Measurements from ENCODE around the gene KDM4B. TPM values are rescaled to one million over a fixed set of nuclear protein-coding genes. Genes with fewer than 3 reads are reported as not detected.
A peak's percentile ranks its signal among the peaks of the same experiment; 100 is the strongest.

KDM4B gene
- total RNA-seq, 2 donors from 2014 or later, result 31.0 to 31.4 TPM

DNA sequence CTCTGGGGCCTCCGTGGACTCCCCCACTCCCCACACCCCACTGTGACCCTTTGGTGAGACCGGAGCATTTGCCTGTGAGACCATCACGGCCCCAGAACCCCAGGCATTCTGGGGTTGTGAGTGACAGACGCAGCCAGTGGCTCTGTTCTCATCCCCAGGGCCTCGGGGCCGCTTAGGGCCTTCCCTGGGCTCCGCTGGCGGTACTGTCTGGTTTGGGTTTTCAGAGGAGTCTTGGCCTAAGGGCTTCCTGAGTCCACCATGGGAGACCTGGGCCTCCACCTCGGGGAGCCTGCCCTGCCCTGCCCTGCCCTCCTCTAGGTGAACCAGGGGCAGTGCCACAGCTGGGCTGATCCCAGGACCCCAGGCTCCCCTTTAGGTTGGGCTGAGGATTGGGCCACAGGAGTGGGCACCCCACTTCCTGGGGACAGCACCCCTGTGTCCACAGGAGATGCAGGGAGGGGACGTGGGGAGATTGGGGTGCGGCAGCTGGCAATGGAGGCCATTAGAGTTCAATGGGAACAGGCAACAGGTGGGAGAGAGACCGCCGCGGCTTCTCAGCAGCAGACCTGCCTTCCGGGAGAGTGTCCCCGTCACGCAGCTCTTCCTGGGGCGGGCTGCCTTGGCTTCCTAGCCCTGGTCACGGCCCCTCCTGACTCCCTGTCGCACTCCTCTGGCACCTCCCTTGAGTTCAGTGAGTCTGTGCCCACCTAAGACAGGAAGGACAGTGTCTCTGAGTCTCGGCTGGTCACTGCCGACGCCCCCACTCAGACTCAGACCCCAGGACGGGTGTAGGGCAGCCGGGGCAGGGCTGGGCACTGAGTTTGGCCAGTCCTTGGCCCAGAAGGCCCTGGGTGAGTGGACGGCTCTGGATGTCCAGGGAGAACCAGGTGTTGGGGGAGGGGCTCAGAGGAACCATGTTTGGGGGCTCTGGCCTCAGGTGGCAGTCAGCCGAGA, 164.1 kb downstream of the KDM4B start:
- intact Hi-C loops (cut with DNase I), result no loop called here
- no peak for DNase-seq (ENCODE audit: low spot score)

DNA sequence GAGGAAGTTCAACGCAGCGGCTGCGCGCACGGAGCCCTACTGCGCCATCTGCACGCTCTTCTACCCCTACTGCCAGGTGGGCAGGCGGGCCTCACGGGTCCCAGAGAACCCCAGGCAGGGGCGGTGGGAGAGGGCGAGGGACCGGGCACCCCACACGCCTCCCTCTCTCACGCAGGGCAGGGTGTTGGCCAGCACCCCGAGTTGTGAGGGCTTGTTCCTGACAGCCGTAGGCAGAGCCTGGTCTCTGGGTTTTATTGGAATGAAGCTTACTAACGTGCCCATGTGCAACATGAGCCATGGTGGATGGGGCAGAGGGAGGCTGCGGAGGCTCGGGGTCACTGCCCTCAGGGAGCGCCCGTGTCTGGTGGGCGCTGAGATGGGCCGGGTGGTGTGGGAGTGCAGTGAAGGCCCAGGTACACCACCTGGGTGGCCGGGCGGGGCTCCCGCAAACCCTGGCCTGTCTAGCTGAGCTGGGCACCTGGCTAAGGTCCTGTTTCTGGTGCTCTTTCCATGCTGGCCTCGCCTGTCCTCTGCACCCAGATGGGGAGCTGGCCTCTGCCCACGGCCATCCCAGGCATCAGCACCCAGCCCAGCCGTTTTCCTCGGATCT, 165.2 kb downstream of the KDM4B start:
- no peak for DNase-seq (ENCODE audit: low spot score)
- intact Hi-C loops (cut with DNase I), result no loop called here

DNA sequence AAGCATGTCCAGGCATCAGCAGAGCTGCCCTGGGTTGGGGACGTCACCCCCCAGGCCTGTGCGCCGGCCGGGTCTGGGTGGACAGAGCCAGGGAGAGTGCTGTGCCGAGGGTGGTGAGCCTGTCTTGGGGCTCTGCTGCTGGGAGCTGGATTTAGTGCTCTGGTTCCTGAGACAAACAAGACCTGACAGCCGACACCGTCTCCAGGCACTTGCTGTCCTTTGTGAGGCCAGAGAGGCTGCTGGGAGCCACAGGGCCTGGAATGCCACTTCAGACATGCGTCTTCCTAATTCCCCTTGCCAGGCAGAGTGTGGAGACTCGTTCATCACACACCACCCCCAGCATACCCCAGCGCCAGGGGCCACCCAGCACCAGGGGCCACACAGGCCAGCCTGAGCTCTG, 165.8 kb downstream of the KDM4B start:
- intact Hi-C loops (cut with DNase I), result no loop called here
- no peak for DNase-seq (ENCODE audit: low spot score)

DNA sequence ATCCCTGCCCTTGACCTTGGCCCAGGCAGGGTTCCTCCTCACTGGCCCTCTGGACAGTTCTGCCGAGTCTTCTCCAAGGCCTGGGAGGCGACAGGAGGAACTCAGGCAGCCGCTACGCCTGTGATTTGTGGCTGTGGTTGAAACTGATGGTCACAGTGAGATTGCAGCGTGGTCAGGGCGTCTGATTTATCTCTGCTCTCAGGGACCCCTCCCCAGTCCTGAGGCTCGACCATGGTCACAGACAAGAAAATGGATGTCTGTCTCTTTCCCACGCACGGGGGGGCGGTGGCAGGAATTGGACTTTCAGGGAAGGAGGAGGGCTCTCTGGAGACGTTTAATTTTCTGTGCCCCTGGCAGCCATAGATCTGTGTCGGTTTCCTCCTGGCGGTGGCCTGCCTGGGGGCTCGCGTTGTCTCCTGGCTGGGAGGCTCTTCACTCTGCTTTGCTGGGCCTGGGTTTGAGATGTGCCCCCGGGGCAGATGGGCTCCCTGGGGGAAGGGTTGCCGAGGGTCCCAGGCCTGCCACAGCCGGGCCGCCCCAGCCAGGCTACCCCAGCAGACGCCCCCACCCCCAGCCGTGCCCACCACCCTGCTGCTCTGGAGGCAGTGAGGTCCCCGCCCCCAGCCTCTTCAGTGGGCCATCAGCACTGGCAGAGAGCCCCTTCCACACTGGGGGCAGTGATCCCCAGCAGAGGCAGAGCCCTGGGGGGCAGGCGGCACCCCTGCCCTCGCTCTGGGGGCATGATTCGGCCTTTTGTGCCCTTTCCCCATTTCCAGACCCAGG, 167.4 kb downstream of the KDM4B start:
- no peak for DNase-seq (ENCODE audit: low spot score)
- intact Hi-C loops (cut with DNase I), result no loop called here

DNA sequence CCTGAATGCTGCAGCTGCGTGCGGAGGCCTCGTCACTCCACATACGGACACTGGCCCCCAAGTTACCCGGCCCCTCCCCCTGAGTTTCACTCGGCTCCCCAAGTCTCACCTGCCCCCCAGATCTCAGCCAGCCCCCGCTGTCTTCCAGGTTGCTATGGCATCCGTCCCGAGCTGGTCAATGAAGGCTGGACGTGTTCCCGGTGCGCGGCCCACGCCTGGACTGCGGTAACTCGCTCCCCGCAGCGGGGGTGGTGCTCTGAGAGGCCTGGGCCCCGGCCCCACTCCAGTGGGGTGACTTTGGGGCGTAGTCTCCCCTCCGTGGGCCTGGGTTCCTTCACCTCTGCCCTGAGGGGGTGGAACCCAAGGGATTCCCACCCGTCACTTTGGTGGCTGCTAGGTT, 168.2 kb downstream of the KDM4B start:
- intact Hi-C loops (cut with DNase I), result no loop called here

DNA sequence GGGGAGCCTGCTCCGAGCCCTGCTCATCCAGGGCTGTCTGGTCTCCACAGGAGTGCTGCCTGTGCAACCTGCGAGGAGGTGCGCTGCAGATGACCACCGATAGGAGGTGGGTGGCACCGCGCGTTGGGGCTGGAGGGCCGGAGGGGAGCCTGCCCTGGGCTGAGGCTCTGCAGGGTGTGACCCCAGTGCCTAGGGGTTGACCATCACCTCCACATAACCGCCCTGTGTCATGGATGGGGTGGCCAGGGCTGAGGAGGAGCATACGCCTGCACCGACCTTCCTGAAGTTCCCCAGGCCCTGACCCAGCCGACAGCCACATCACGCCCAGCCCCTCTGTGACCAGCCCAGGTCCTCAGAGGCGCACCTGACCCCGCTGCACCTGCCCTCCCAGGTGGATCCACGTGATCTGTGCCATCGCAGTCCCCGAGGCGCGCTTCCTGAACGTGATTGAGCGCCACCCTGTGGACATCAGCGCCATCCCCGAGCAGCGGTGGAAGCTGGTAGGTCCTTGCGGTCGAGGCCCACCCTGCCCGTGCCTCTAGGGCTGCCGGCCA, 168.7 kb downstream of the KDM4B start:
- DNase-seq (ENCODE audit: low spot score), result no peak
- intact Hi-C loops (cut with DNase I), result no loop called here

More for the DNA sequence above, 168.2 kb downstream of the KDM4B start:
- no peak for DNase-seq (ENCODE audit: low spot score)

DNA sequence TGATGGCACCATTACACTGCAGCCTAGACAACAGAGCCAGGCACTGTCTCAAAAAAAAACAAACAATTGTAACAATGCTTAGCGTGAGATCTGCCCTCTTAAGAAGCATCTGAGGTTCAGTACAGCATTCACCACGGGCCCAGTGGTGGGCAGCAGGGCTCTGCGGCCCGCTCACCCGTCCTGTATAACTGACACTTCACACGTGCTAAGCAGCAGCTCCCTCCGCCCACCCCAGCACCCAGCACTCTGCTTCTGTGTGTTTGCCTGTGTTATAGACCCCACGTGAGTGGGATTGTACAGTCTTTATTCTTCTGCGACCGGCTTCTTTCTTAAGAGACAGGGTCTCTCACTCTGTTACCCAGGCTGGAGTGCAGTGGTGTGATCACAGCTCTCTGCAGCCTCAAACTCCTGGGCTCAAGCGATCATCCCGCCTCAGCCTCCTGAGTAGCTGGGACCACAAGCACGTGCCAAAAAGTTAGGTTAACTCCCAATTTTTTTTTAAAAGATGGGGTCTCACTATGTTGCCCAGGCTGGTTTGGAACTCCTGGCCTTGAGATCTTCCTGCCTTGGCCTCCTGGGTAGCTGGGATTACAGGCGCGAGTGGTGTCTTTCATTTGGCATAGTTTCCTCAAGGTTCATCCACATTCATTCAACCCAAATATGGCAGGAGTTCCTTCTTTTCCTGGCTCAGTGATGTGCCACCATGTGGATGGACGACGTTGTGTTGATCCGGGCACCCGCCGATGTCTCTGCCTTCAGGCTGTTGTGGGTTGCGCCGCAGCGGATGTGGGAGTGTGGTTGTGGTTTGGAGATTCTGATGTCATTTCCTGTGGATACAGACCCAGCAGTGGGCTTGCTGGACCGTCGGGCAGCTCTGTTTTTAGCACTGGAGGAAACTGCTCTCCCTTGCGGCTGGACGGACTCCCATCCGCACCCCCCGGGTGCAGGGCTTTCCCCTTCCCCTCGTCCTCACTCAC, 170.0 kb downstream of the KDM4B start:
- intact Hi-C loops (cut with DNase I), result no loop called here
- peak; percentile 91 for DNase-seq (ENCODE audit: low spot score)

DNA sequence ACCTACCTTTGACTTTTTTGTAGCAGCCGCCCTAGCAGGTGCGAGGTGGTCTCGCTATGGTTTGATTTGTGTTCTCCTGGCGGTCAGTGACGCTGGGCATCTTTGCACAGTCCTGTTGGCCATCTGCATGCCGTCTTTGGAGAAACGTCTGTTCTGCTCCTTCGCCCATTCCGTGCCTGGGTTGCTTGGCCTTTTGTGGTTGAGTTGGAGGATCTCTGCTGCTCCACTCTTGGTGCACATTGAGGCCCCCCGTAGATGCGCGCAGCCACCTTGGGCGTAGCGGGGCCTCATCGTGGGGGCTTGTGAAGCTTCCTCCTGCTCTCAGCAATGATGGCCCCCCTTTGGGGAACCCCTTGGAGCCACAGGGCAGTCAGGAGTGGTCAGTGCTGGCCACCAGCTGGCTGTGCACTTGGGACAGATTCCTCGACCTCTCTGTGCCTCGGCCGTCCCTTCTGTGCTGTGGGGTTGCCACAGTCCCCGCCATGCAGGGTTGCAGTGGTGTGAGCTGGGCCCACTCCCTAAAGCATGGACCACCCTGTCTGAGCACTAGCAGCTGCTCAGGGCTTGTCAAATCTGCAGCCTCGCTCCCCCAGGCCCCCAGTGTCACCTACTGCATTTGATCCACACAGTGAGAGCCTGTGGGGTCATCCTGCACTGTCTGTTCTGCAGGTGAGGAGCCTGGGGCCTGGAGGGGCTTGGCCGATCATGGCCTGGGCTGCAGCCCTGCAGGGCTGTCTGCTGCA, 170.8 kb downstream of the KDM4B start:
- DNase-seq (ENCODE audit: low spot score), result no peak
- intact Hi-C loops (cut with DNase I), result loop anchor here in 1 of 2 donors (10.0 kb wide), 1 partner anchor 445 kb away; no protein-coding TSS in a partner anchor

DNA sequence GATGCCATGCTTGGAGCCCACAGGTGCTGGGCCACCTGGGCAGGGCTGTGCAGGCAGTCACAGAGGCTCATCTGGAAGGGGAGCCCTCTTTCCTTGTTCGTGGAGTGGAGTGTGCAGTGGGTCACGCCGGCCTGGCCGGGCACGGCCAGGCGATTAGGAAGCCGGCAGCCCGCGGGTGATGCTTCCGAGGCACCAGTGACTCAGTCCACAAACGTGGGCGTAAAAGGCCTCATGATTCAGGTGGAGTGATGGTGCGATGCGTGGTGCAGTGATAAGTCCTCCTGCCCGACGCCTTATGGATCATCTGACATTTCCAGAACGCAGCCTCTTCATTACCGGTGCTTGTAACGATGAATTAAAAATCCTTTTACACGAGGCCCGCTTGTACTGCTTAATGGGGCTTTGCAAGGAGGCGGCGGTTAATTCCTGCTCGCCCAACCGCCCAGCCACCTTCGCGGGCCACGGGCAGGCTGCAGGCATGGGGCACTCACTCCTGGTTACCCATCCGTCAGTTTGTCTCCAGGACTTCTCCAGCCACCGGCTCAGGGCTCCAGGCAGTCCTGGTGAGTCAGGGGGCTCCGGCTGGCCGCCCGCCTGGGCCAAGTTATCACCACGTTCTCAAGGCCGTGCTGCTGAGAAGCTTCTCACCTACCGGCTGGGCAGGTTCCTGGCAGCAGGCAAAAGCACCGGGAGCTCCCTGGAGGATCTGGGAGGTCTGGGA, 172.4 kb downstream of the KDM4B start:
- no peak for DNase-seq (ENCODE audit: low spot score)
- intact Hi-C loops (cut with DNase I), result loop anchor here in 1 of 2 donors (10.0 kb wide), 1 partner anchor 444 kb away; no protein-coding TSS in a partner anchor

DNA sequence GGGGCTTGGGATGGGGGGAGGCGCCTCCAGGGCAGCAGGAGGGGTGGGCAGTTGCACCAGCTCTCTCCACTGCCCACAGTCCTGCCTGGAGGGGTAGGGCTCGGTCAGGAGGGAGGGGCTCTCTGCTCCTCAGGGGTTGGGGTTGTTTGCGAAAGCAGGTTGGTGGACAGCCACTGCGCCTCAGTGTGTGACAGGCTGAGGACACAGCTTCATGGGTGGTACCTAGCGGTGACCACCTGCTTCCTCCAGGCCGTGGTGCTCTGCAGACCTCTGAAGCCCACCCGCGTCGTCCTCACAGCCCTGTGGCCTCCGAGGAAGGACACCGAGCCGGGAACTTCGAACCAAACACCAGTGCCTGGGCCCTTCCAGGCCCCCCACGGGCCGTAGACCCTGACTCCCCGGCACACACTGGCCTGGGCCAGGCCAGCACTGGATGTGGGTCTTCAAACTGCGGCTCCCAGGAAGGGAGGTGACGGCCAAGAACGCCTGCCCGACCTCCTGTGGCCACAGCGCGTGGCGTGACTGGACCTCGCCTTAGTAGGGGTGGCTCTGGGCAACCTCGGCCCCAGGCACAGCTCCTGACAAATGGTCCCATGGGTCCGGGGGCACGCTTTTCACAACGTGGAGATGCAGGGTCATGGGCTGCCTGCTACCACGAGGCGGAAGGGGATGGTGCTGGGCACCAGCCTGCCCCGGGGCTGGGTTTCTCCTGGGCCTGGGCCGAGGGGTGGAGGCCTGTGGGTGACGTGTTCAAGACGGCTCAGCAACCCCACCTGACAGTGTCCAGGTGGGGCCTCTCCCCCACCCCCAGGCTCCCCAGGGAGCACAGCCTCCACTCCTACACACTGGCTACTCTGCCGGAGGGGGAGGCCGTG, 173.2 kb downstream of the KDM4B start:
- intact Hi-C loops (cut with DNase I), result loop anchor here in 1 of 2 donors (10.0 kb wide), 1 partner anchor 443 kb away; no protein-coding TSS in a partner anchor
- no peak for DNase-seq (ENCODE audit: low spot score)

DNA sequence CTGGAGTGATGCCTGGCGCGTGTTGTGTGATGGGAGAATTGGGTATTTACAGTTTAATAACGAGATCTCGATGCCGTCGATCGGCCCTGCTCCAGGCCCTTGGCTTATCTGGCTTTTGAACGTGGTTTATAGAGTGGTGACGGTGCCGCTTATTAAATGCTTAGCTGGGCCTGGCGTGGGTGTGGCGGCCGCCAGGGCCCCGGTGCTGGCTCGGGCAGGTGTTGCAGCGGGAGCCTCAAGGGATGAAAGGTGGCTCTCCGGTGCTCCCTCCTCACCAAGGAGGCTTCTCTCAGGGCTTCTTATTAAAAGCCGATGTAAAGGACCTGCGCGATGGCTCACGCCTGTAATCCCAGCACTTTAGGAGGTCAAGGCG, 173.8 kb downstream of the KDM4B start:
- intact Hi-C loops (cut with DNase I), result loop anchor here in 1 of 2 donors (10.0 kb wide), 1 partner anchor 442 kb away; no protein-coding TSS in a partner anchor
- no peak for DNase-seq (ENCODE audit: low spot score)

DNA sequence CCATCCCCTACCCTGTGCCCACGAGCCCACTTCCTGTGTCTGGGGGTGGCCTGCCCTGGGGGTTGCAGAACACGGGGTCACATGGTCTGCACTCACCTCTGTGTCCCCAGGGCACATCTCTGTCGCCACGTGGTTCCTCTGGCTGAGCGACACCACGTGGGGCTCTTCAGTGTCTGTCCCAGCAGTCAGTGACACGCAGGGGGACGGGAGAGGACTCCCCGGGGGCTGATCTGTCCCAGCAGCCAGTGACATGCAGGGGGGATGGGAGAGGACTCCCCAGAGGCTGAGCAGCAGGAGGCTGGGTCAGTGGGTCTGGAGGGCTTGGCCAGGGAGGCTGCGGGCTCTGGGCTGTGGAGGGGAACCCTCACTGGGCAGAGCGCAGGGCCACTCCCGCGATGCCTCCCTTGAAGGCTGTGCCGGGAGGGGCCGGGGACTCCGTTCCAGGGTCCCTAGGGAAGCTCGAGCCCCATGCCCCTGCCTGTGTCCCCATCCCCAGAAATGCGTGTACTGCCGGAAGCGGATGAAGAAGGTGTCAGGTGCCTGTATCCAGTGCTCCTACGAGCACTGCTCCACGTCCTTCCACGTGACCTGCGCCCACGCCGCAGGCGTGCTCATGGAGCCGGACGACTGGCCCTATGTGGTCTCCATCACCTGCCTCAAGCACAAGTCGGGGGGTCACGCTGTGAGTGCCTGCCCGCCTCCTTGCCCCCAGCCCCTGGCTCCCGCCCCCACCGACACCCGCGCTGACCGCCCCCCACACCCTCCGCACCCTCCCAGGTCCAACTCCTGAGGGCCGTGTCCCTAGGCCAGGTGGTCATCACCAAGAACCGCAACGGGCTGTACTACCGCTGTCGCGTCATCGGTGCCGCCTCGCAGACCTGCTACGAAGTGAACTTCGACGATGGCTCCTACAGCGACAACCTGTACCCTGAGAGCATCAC, 174.8 kb downstream of the KDM4B start:
- intact Hi-C loops (cut with DNase I), result loop anchor here in 1 of 2 donors (10.0 kb wide), 1 partner anchor 441 kb away; no protein-coding TSS in a partner anchor
- peak; percentile 64 for DNase-seq (ENCODE audit: low spot score)

DNA sequence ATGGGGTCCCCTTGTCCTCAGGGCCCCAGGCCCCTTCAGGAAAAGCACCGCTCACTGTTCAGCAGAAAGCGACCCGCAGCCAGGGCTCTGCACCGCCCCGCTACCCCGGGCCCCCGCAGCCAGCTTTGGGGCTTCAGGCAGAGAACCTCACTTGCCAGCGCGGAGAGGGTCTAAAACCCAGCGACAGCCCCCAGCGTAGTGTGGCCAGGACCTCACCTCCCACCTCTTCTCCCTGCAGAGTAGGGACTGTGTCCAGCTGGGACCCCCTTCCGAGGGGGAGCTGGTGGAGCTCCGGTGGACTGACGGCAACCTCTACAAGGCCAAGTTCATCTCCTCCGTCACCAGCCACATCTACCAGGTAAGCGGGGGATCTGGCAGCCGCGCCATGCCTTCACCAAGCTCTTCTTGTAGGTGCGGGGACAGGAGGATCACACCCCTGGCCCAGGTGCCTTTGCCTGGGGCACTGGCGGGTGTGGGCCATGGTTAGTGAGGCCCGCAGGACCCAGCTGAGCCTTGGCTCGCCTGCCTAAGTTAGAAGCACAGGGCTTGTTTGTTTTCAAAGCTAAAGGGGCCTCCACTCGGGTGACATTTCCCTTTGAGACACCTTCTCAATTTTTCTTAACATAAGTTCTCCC, 175.7 kb downstream of the KDM4B start:
- DNase-seq (ENCODE audit: low spot score), result peak; percentile 79
- intact Hi-C loops (cut with DNase I), result loop anchor here in 1 of 2 donors (10.0 kb wide), 1 partner anchor 440 kb away; no protein-coding TSS in a partner anchor

Measured in posterior vena cava (tissue), 2 donors.